ENCODE results near the gene CTIF.

CTIF gene

DNA sequence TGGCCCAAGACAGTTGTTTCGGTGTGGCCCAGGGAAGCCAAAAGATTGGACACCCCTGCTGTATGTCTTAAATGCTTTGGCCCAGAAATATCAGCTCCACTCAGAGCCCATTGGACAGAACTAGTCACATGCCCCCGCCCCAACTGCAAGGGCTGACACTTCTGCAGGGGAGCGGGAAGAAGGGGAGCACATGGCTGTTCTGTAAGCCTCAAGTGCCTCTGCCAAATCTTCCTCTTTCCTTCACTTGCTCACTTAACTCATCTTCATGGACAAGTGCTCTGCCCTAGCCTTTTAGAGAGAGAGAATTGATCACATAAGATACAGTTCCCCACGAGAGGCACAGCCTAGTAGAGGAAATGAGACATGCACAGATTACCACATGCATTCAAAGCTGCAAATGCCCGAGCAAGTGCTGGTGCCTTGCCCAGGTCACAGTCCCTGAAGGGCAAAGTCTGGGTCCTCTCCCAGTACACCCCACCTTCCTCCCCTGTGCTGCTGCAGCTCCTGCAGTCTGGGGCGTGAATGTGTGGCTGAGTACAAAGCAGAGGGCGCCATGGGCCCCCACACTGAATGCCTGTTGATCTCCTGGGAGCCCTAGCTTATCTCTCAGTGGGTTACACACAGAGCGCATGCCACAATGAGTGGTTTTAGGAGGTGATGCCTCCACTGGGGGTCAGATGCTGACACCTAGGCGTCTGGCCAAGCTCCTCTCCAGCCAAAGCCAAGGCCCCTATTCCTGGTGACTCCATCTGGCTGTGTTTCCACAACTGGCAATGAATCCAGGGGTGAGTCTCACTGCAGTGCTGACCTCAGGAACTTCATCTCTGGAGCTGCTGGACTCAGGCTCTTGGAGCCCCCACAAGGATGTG lies 135.3 kb downstream of the CTIF start:
- ChIA-PET CTCF (interaction anchor here (0.7 to 21.2 kb wide), 28 partner anchors 10 to 773 kb away, joined by 3 to 286 read pairs (median 4); no protein-coding TSS in a partner anchor), POLR2A (no interaction called here)
- no peak for DNase-seq (ENCODE audit: low read depth, low spot score)
- H3K4me3 ChIP-seq (ENCODE audit: low read depth, low read length): no peak overlapping the region
- TF ChIP-seq, protein P1, sequence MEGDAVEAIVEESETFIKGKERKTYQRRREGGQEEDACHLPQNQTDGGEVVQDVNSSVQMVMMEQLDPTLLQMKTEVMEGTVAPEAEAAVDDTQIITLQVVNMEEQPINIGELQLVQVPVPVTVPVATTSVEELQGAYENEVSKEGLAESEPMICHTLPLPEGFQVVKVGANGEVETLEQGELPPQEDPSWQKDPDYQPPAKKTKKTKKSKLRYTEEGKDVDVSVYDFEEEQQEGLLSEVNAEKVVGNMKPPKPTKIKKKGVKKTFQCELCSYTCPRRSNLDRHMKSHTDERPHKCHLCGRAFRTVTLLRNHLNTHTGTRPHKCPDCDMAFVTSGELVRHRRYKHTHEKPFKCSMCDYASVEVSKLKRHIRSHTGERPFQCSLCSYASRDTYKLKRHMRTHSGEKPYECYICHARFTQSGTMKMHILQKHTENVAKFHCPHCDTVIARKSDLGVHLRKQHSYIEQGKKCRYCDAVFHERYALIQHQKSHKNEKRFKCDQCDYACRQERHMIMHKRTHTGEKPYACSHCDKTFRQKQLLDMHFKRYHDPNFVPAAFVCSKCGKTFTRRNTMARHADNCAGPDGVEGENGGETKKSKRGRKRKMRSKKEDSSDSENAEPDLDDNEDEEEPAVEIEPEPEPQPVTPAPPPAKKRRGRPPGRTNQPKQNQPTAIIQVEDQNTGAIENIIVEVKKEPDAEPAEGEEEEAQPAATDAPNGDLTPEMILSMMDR (IDR thresholded peaks at IDR 0.05; ENCODE audit: insufficient read depth, low read length, missing control alignments): no peak

DNA sequence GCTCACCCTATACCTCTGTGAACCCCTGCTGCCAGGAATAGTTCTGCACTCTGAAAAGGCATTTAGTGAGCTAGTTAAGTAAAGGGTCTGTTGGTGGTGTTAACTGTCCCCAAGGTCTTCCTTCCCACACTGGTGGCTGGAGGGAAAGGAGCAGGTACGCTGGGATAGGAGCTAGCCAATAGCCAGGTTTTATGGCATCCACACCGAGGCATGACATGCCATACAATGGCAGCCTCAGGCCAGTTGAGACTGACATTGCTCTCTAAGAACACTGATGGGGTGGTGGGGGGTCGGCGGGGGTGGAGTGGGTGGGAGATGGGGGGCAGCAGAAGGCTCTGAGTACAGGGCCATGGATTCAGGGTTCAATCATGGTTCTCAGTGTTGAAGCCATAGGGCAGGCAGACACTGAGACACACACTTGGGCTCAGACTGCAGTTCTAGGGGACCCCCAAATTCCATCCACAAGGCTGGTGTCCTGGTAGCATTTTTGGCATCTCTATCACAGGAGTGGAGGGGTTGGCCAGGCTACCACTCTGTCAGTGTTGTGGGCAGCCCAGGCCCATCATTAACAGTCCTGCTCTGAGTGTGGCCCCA lies 136.0 kb downstream of the CTIF start:
- no peak overlapping the region for H3K4me3 ChIP-seq (ENCODE audit: low read depth, low read length)
- ChIA-PET CTCF (interaction anchor here (0.7 to 21.2 kb wide), 22 partner anchors 9 to 772 kb away, joined by 3 to 286 read pairs (median 4); no protein-coding TSS in a partner anchor), POLR2A (no interaction called here)
- no peak for DNase-seq (ENCODE audit: low read depth, low spot score)
- TF ChIP-seq, protein P1 (IDR thresholded peaks at IDR 0.05; ENCODE audit: insufficient read depth, low read length, missing control alignments): no peak

DNA sequence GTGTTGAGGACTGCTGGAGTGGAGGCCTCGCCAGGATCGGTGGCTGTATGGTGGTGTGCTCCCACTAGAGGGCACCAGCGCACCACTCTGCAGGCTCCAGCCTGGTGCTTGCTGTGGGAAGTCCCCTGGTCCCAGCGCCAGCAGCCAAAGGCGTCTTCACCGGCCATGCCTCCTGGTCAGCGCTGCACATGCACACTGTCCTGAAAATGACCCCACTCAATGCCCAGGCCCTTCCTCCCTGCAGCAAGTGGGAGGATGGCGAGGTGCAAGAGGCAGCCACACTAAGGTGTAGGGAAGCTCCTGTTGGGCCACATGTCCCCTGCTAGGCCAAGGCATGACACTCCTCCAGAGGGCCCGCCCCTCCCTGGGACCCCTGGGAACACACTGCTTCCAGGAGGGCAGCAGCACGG lies 136.5 kb downstream of the CTIF start:
- TF ChIP-seq, protein P1 (IDR thresholded peaks at IDR 0.05; ENCODE audit: insufficient read depth, low read length, missing control alignments): peak; percentile 98
- DNase-seq (ENCODE audit: low read depth, low spot score): peak; percentile 40
- ChIA-PET CTCF (interaction anchor here (0.7 to 21.2 kb wide), 17 partner anchors 9 to 772 kb away, joined by 3 to 286 read pairs (median 6); no protein-coding TSS in a partner anchor), POLR2A (no interaction called here)
- H3K4me3 ChIP-seq (ENCODE audit: low read depth, low read length): no peak overlapping the region

DNA sequence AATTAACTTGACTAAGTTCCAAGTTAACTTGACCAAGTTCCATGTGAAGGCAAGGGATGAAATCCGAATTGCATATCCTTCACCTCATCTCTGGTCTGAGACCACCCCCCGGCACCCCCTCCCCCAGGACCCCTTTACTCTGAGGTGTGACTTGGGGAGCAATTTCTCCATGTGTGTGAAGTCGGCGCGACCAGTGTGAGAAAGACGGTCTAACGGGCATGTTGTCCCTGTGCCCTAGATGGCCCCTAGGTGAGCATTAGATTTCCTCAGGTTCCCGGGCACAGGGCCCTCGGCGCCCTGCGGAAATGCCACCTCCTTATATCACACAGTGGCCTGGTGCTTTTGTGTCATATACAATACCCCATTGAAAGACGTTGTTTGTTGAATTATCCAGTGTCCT lies 137.1 kb downstream of the CTIF start:
- TF ChIP-seq, protein P1 (IDR thresholded peaks at IDR 0.05; ENCODE audit: insufficient read depth, low read length, missing control alignments): no peak
- ChIA-PET POLR2A (no interaction called here), CTCF (interaction anchor here (0.7 to 21.2 kb wide), 18 partner anchors 10 to 771 kb away, joined by 3 to 286 read pairs (median 6); no protein-coding TSS in a partner anchor)
- H3K4me3 ChIP-seq (ENCODE audit: low read depth, low read length): no peak overlapping the region
- no peak for DNase-seq (ENCODE audit: low read depth, low spot score)

DNA sequence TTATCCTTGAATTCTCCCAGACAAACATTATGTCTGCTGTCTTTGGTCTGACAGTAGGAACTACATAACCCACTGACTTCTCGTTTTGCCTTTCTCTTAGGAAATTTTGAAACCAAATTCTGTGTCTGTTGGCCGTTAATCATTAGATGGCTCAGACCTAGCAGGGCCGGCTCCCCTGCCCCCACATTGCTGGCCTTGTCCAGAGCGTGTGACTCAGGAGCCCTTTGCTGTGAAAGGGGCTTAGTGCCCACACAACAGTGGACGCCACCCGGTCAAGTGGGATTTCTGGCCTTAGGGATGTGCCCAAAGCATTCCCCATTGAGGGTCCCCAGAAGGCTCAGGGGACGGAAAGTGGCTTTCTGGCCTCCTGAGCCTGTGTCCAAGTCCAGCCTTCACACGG lies 137.5 kb downstream of the CTIF start:
- ChIA-PET POLR2A (no interaction called here), CTCF (interaction anchor here (0.6 to 21.2 kb wide), 25 partner anchors 9 to 771 kb away, joined by 3 to 286 read pairs (median 4); no protein-coding TSS in a partner anchor)
- TF ChIP-seq, protein P1 (IDR thresholded peaks at IDR 0.05; ENCODE audit: insufficient read depth, low read length, missing control alignments): no peak
- DNase-seq (ENCODE audit: low read depth, low spot score): no peak
- no peak overlapping the region for H3K4me3 ChIP-seq (ENCODE audit: low read depth, low read length)
